SH-SY5Y (cell line): ENCODE data around the gene LETM1.

ENCODE experiments used
- GATA2 ChIP-seq: IDR thresholded peaks from 2 replicates; pipeline ENCODE4 v1.6.1; 2011; ENCODE audit warnings: mild to moderate bottlenecking, low read depth, low read length
- GATA3 ChIP-seq: IDR thresholded peaks from 2 replicates; pipeline ENCODE4 v1.6.1; 2011; ENCODE audit warnings: low read depth, mild to moderate bottlenecking, low read length, moderate library complexity

DNA sequence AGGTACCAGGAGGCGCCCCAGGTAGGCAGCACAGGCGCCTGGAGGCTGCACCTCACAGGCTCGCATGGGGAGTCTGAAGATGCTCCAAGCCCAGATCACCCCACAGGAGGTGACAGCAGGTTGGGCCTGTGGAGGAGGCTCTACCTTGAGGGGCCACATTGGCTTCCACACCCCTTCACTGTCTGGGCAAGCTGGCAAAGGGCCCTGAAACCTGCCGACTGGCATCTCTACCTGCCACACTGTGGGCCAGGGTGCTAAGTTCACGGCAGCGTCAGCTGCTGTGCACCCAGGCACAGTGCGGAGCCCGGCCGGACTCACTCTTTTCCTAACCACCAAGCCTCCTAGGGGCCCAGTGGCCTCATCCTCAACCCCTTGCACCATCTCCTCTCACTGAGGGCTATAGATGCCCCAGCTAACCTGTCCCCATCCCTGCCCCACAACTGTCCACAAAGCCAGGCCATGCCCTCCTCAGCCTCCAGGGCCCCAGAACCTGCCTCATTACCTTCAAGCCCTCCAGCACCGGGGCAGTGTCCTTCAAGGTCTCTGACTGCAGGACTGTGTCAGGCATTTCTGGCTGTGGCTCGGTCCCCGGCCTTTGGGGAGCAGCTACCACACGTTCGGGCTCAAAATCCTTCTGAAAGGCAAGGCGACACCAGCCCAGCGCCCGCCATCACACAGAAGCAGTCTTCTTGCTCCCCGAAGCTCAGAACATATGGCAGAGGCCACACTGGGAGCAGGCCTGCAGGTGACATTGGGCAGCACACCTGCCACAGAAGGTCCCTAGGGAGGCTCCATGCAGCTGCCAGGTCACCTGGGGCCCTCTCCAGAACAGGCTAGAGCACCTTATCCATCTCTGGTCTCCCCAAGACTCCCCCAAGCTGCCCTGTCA lies 34.0 kb downstream of the LETM1 start:
- TF ChIP-seq GATA3 (no peak), GATA2 (no peak)
